ENCODE data around the gene WDR73. TPM values are rescaled to one million over a fixed set of nuclear protein-coding genes. Genes with fewer than 3 reads are reported as not detected.

The WDR73 gene
- total RNA-seq, 1 experiment from 2014 or later, result 53.1 TPM

DNA sequence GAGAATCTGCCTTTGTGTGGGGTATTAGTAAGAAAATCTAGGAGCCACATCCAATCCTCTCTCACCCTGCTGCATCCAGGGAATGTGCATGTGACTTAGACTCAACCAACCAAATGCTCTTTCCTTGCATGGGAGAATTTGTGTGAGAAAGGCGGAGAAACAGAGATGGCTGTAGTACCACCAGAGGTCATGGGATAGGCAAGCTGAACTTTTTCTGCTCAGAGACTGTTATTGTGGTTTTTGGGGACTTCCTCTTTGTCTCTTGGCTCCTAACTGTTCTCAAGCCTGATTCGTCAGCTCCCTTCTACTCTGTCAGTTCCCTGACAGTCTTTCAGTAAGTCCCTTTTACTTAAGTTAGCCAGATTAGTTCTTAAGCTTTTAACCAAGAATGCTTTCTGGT, 55.8 kb downstream of the WDR73 start:
- CTCF ChIA-PET, result interaction anchor here (2.3 kb wide), 1 partner anchor 10 kb away, joined by 5 read pairs; no protein-coding TSS in a partner anchor
- H3K27ac Mint-ChIP-seq (ENCODE audit: unreplicated experiment), result no peak overlapping the region
- TF ChIP-seq, protein P1, sequence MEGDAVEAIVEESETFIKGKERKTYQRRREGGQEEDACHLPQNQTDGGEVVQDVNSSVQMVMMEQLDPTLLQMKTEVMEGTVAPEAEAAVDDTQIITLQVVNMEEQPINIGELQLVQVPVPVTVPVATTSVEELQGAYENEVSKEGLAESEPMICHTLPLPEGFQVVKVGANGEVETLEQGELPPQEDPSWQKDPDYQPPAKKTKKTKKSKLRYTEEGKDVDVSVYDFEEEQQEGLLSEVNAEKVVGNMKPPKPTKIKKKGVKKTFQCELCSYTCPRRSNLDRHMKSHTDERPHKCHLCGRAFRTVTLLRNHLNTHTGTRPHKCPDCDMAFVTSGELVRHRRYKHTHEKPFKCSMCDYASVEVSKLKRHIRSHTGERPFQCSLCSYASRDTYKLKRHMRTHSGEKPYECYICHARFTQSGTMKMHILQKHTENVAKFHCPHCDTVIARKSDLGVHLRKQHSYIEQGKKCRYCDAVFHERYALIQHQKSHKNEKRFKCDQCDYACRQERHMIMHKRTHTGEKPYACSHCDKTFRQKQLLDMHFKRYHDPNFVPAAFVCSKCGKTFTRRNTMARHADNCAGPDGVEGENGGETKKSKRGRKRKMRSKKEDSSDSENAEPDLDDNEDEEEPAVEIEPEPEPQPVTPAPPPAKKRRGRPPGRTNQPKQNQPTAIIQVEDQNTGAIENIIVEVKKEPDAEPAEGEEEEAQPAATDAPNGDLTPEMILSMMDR (IDR thresholded peaks at IDR 0.05; ENCODE audit: unreplicated experiment), result no peak
- peaks cover 19% of the 10 kb centered on the region for H3K4me1 Mint-ChIP-seq (ENCODE audit: low read depth, unreplicated experiment)
- peaks cover 3% of the 10 kb centered on the region for H3K9me3 Mint-ChIP-seq (ENCODE audit: low read depth, unreplicated experiment)
- no TSS peak for BruUV-seq (replicated peaks)
- no peaks in the 10 kb centered on the region for H3K27me3 Mint-ChIP-seq (ENCODE audit: unreplicated experiment)
- intact Hi-C loops (cut with micrococcal nuclease; ENCODE audit: unreplicated experiment), result loop anchor here (5.0 kb wide), 1 partner anchor 59 kb away; the partner anchor contains the start of gene NMB
- DNase-seq, result no peak
- H3K36me3 Mint-ChIP-seq (ENCODE audit: insufficient read depth, unreplicated experiment), result peaks cover 43% of the 10 kb centered on the region
- H3K4me3 Mint-ChIP-seq (ENCODE audit: low read depth, unreplicated experiment), result no peak overlapping the region

DNA sequence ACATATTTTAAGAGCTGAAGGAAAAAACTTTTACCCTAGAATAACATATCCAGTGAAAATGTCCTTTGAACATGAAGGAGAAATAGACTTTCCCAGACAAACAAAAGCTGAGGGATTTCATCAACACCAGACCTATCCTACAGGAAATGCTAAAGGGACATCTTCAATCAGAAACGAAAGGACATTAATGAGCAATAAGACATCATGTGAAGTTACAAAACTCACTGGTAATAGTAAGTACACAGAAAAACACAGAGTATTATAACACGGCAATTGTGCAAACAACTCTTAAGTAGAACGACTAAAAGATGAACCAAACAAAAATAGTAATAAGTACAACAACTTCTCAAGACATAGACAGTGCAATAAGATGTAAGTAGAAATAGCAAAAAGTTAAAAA, 56.8 kb downstream of the WDR73 start:
- peak overlapping the region; percentile 70 for H3K4me3 Mint-ChIP-seq (ENCODE audit: low read depth, unreplicated experiment)

DNA sequence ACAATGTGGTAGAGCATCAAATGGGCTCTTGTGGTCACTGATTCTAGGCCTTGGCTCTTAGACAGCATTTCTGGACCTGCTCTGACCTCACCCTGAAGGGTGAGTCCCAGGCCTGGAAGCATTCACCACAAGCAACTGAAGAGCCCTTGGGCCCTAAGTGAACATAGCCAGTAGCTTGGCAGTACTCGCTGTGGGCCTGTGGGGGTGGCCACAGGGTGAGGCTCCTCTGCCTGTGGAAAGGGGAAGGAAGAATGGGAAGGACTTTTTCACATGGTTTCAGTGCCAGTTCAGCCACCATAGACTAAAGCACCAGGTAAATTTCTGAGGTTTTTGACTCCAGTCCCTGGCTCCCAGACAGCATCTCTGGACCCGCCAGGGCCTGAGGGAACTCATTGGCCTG, 58.4 kb downstream of the WDR73 start:
- Mint-ChIP-seq H3K27me3 (ENCODE audit: unreplicated experiment) (no peaks in the 10 kb centered on the region), H3K4me3 (ENCODE audit: low read depth, unreplicated experiment) (no peak overlapping the region)
- no TSS peak for BruUV-seq (replicated peaks)

More for the DNA sequence above, 56.8 kb downstream of the WDR73 start:
- peak overlapping the region; percentile 68 for H3K27ac Mint-ChIP-seq (ENCODE audit: unreplicated experiment)
- H3K27me3 Mint-ChIP-seq (ENCODE audit: unreplicated experiment), result no peaks in the 10 kb centered on the region
- peaks cover 40% of the 10 kb centered on the region for H3K36me3 Mint-ChIP-seq (ENCODE audit: insufficient read depth, unreplicated experiment)
- peaks cover 15% of the 10 kb centered on the region for H3K4me1 Mint-ChIP-seq (ENCODE audit: low read depth, unreplicated experiment)
- H3K9me3 Mint-ChIP-seq (ENCODE audit: low read depth, unreplicated experiment), result peaks cover 3% of the 10 kb centered on the region
- TF ChIP-seq, protein P1 (IDR thresholded peaks at IDR 0.05; ENCODE audit: unreplicated experiment), result no peak
- no peak for DNase-seq
- CTCF ChIA-PET, result interaction anchor here (2.3 kb wide), 1 partner anchor 9 kb away, joined by 5 read pairs; no protein-coding TSS in a partner anchor
- intact Hi-C loops (cut with micrococcal nuclease; ENCODE audit: unreplicated experiment), result loop anchor here (5.0 kb wide), 1 partner anchor 60 kb away; the partner anchor contains the start of gene NMB
- no TSS peak for BruUV-seq (replicated peaks)

DNA sequence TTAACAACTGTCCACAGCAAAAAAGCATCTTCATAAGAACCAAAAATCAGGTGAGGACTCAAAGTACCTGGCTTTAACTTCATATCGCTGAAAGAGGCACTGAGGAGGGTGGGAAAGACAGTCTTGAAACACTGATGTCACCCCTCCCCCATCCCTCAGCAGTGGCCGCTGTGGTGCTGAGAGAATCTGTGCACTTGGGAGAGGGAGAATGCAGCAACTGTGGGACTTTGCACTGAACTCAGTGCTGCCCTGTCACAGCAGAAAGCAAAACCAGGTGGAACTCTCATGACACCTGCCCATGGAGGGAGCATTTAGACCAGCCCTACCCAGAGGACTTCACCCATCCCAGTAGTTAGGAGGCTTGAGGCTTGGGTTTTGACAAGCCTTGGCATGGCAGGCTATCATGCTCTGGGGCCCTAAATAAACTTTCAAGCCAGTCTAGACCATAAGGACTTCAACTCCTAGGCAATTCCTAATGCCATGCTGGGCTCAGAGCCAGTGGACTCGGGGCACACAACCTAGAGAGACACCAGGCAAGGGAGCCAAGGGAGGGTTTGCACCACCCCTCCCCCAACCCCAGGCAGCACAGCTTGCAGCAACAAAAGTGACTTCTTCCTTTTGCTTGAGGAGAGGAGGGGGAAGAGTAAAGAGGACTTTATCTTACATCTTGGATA, 59.3 kb downstream of the WDR73 start:
- peaks cover 10% of the 10 kb centered on the region for H3K4me1 Mint-ChIP-seq (ENCODE audit: low read depth, unreplicated experiment)
- H3K36me3 Mint-ChIP-seq (ENCODE audit: insufficient read depth, unreplicated experiment), result peaks cover 17% of the 10 kb centered on the region
- no peaks in the 10 kb centered on the region for H3K27me3 Mint-ChIP-seq (ENCODE audit: unreplicated experiment)
- H3K27ac Mint-ChIP-seq (ENCODE audit: unreplicated experiment), result no peak overlapping the region
- intact Hi-C loops (cut with micrococcal nuclease; ENCODE audit: unreplicated experiment), result loop anchor here (5.0 kb wide), 1 partner anchor 63 kb away; the partner anchor contains the start of gene NMB
- DNase-seq, result no peak
- H3K9me3 Mint-ChIP-seq (ENCODE audit: low read depth, unreplicated experiment), result peaks cover 3% of the 10 kb centered on the region
- TF ChIP-seq, protein P1 (IDR thresholded peaks at IDR 0.05; ENCODE audit: unreplicated experiment), result no peak
- CTCF ChIA-PET, result no interaction called here
- BruUV-seq (replicated peaks), result no TSS peak
- H3K4me3 Mint-ChIP-seq (ENCODE audit: low read depth, unreplicated experiment), result no peak overlapping the region

More for the DNA sequence above, 58.4 kb downstream of the WDR73 start:
- intact Hi-C loops (cut with micrococcal nuclease; ENCODE audit: unreplicated experiment), result loop anchor here (5.0 kb wide), 1 partner anchor 62 kb away; the partner anchor contains the start of gene NMB
- TF ChIP-seq, protein P1 (IDR thresholded peaks at IDR 0.05; ENCODE audit: unreplicated experiment), result no peak
- CTCF ChIA-PET, result no interaction called here
- H3K4me1 Mint-ChIP-seq (ENCODE audit: low read depth, unreplicated experiment), result peaks cover 10% of the 10 kb centered on the region
- peaks cover 3% of the 10 kb centered on the region for H3K9me3 Mint-ChIP-seq (ENCODE audit: low read depth, unreplicated experiment)
- no peak for DNase-seq
- no peak overlapping the region for H3K27ac Mint-ChIP-seq (ENCODE audit: unreplicated experiment)
- H3K36me3 Mint-ChIP-seq (ENCODE audit: insufficient read depth, unreplicated experiment), result peaks cover 26% of the 10 kb centered on the region

Measured in Calu3 (cell line).